ENCODE data around the gene UBASH3A. TPM values are rescaled to one million over a fixed set of nuclear protein-coding genes. Genes with fewer than 3 reads are reported as not detected.

UBASH3A gene
- total RNA-seq, 1 experiment from 2014 or later = not detected

DNA sequence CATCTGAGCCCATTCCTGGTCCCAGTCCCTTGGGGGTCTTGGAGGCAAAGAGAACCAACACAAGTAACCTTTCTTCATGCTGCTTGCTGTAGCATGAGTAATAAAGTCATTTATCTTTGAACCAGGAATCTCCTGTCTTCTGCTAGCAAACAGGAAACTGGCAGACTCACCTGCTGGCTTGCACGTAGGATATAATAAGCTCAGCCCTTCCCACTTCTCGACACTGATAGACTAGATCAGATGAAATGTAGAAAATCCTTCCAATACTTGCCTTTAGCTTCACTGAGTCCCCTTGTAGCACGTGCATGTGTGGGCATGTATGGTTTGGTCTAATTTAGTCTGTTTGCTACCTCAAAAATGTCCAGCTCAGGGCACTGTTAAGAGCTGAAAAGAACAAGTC, 46.4 kb upstream of the UBASH3A start:
- ChIA-PET CTCF (no interaction called here), POLR2A (no interaction called here)
- Mint-ChIP-seq H3K4me3 (ENCODE audit: unreplicated experiment) (no peak overlapping the region), H3K27ac (ENCODE audit: unreplicated experiment) (no peak overlapping the region), H3K36me3 (ENCODE audit: insufficient read depth, unreplicated experiment) (no peaks in the 10 kb centered on the region), H3K27me3 (ENCODE audit: insufficient read depth, unreplicated experiment) (no peaks in the 10 kb centered on the region), H3K4me1 (ENCODE audit: low read depth, unreplicated experiment) (no peaks in the 10 kb centered on the region), H3K9me3 (ENCODE audit: unreplicated experiment) (peaks cover 11% of the 10 kb centered on the region)
- DNase-seq = no peak
- intact Hi-C loops (cut with micrococcal nuclease; ENCODE audit: unreplicated experiment) = no loop called here
- Histone ChIP-seq H3K4me1 (no peaks in the 10 kb centered on the region), H3K36me3 (ENCODE audit: control insufficient read depth, insufficient read depth, low read length) (no peaks in the 10 kb centered on the region), H3K27me3 (replicated peaks; ENCODE audit: control insufficient read depth, insufficient read depth, low read length) (no peaks in the 10 kb centered on the region), H3K9me3 (no peaks in the 10 kb centered on the region), H3K4me3 (ENCODE audit: low read depth, low read length) (no peak overlapping the region)
- no TSS peak for BruUV-seq (replicated peaks)
- TF ChIP-seq, protein P1, sequence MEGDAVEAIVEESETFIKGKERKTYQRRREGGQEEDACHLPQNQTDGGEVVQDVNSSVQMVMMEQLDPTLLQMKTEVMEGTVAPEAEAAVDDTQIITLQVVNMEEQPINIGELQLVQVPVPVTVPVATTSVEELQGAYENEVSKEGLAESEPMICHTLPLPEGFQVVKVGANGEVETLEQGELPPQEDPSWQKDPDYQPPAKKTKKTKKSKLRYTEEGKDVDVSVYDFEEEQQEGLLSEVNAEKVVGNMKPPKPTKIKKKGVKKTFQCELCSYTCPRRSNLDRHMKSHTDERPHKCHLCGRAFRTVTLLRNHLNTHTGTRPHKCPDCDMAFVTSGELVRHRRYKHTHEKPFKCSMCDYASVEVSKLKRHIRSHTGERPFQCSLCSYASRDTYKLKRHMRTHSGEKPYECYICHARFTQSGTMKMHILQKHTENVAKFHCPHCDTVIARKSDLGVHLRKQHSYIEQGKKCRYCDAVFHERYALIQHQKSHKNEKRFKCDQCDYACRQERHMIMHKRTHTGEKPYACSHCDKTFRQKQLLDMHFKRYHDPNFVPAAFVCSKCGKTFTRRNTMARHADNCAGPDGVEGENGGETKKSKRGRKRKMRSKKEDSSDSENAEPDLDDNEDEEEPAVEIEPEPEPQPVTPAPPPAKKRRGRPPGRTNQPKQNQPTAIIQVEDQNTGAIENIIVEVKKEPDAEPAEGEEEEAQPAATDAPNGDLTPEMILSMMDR (IDR thresholded peaks at IDR 0.05; ENCODE audit: insufficient read depth in 1 of 2, low read depth in 1 of 2, low read length in 1 of 2, severe bottlenecking in 1 of 2, unreplicated experiment in 1 of 2) = no peak

DNA sequence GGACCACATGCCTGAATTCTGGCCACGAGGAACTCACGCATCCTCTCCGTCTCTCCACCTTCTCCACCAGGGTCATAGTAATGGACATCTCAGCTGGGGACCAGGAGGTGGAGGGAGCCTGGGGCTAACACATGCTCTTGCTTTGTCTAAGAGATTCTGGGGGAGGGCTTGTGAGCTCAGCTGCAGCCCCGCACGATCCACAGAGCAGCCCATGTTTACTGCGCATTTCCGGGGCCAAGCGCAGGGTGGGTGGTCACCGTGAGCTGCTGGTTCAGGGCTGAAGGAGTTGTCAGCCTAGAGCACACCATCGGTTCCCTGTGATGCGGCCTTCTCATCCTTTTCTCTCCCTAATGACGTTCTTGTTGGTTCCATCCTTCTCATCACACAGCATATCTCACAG, 45.4 kb upstream of the UBASH3A start:
- no TSS peak for BruUV-seq (replicated peaks)
- DNase-seq = no peak
- CTCF ChIA-PET = no interaction called here
- Mint-ChIP-seq H3K4me3 (ENCODE audit: unreplicated experiment) (no peak overlapping the region), H3K9me3 (ENCODE audit: unreplicated experiment) (peaks cover 7% of the 10 kb centered on the region), H3K27me3 (ENCODE audit: insufficient read depth, unreplicated experiment) (no peaks in the 10 kb centered on the region), H3K4me1 (ENCODE audit: low read depth, unreplicated experiment) (no peaks in the 10 kb centered on the region), H3K36me3 (ENCODE audit: insufficient read depth, unreplicated experiment) (no peaks in the 10 kb centered on the region), H3K27ac (ENCODE audit: unreplicated experiment) (no peak overlapping the region)
- Histone ChIP-seq H3K36me3 (ENCODE audit: control insufficient read depth, insufficient read depth, low read length) (no peaks in the 10 kb centered on the region), H3K9me3 (no peaks in the 10 kb centered on the region), H3K27me3 (replicated peaks; ENCODE audit: control insufficient read depth, insufficient read depth, low read length) (no peaks in the 10 kb centered on the region), H3K4me3 (ENCODE audit: low read depth, low read length) (no peak overlapping the region), H3K4me1 (no peaks in the 10 kb centered on the region)
- POLR2A ChIA-PET = no interaction called here
- TF ChIP-seq, protein P1 (IDR thresholded peaks at IDR 0.05; ENCODE audit: insufficient read depth in 1 of 2, low read depth in 1 of 2, low read length in 1 of 2, severe bottlenecking in 1 of 2, unreplicated experiment in 1 of 2) = no peak
- intact Hi-C loops (cut with micrococcal nuclease; ENCODE audit: unreplicated experiment) = no loop called here

DNA sequence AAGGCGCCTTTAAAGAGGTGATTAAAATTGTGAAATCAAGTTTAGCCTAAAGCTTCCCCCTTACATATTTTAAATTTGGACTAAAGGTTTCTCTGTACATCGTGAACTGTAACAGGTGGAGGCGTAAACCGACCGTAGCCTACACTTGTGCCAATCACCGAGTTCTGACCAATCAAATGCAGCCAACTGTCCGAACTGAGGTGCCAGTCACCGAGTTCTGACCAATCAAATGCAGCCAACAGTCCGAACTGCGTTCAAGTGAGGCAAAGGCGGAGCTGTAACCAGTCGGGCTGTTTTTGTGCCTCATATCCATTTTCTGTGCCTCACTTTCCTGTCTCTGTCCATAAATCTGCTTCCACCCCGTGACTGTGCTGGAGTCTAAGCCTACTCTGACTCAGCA, 44.8 kb upstream of the UBASH3A start:
- no peaks in the 10 kb centered on the region for H3K9me3 ChIP-seq
- no peaks in the 10 kb centered on the region for H3K4me1 ChIP-seq
- no peaks in the 10 kb centered on the region for H3K36me3 ChIP-seq (ENCODE audit: control insufficient read depth, insufficient read depth, low read length)
- peaks cover 1% of the 10 kb centered on the region for H3K4me1 Mint-ChIP-seq (ENCODE audit: low read depth, unreplicated experiment)
- POLR2A ChIA-PET = no interaction called here
- TF ChIP-seq, protein P1 (IDR thresholded peaks at IDR 0.05; ENCODE audit: insufficient read depth in 1 of 2, low read depth in 1 of 2, low read length in 1 of 2, severe bottlenecking in 1 of 2, unreplicated experiment in 1 of 2) = no peak
- H3K4me3 Mint-ChIP-seq (ENCODE audit: unreplicated experiment) = no peak overlapping the region
- no peaks in the 10 kb centered on the region for H3K36me3 Mint-ChIP-seq (ENCODE audit: insufficient read depth, unreplicated experiment)
- peaks cover under 1% of the 10 kb centered on the region for H3K9me3 Mint-ChIP-seq (ENCODE audit: unreplicated experiment)
- no peaks in the 10 kb centered on the region for H3K27me3 ChIP-seq (replicated peaks; ENCODE audit: control insufficient read depth, insufficient read depth, low read length)
- no TSS peak for BruUV-seq (replicated peaks)
- intact Hi-C loops (cut with micrococcal nuclease; ENCODE audit: unreplicated experiment) = no loop called here
- H3K27ac Mint-ChIP-seq (ENCODE audit: unreplicated experiment) = no peak overlapping the region
- no peak for DNase-seq
- no peaks in the 10 kb centered on the region for H3K27me3 Mint-ChIP-seq (ENCODE audit: insufficient read depth, unreplicated experiment)
- CTCF ChIA-PET = no interaction called here
- H3K4me3 ChIP-seq (ENCODE audit: low read depth, low read length) = no peak overlapping the region

Measured in Caco-2 (cell line).